Stimulated activated effector memory CD8-positive, alpha-beta T cell treated with anti-CD3 and anti-CD28 coated beads, Interleukin-12 subunit alpha, Interleukin-12 subunit beta, amount 100 ng/mL, for 72 hours (primary cell): ENCODE data around the gene NFATC1.
"Not testable (repeated sequence)": the region's sequence is repeated elsewhere in the genome, so short reads cannot be mapped to it uniquely, and the experiment has no call there.

Source experiments
- ATAC-seq: fragments of 150-1000 bp; cut with Tn5 transposase; 2 replicates; pipeline ENCODE4 v1.10.0; 2021
- DNase-seq, 2 donors: peaks; one replicate each; pipeline ENCODE4 v3.0.0; 2021 to 2022; ENCODE audit warnings: low spot score in 2 of 2
- H3K27ac Mint-ChIP-seq: one replicate; pipeline ENCODE4 v1.8.0; 2022; ENCODE audit warnings: mild to moderate bottlenecking, mixed read lengths
- H3K36me3 Mint-ChIP-seq: one replicate; pipeline ENCODE4 v1.8.0; 2022; ENCODE audit warnings: mild to moderate bottlenecking, mixed read lengths
- H3K4me1 Mint-ChIP-seq: one replicate; pipeline ENCODE4 v1.8.0; 2022; ENCODE audit warnings: mixed read lengths
- H3K4me3 Mint-ChIP-seq: one replicate; pipeline ENCODE4 v1.8.0; 2022; ENCODE audit warnings: mild to moderate bottlenecking, mixed read lengths
- H3K9me3 Mint-ChIP-seq: one replicate; pipeline ENCODE4 v1.8.0; 2022; ENCODE audit warnings: mixed read lengths

The NFATC1 gene

DNA sequence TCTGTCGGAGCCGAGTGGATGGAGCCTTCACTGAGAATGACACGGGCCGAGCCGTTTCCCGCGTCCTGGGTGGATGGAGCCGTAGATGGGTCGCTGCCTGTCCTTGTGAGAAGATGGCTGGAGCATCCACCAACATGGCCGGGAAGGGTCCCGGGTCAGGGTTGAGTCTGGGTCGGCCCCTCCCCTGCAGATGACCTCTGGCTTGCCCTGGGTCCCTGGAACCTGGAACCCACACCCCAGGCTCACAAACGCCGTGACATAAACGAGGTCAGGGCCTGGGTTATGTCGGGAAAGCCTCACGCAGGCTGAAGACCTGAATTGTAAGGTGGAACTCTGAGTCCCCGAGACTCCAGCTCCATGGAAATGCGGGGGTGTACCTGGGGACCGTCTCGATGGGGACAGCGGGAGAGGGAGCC lies 94.9 kb downstream of the NFATC1 start:
- peaks cover 45% of the 10 kb centered on the region for H3K36me3 Mint-ChIP-seq
- no peak overlapping the region for H3K4me3 Mint-ChIP-seq
- no peak for ATAC-seq
- no peak for DNase-seq
- no peaks in the 10 kb centered on the region for H3K9me3 Mint-ChIP-seq
- H3K27ac Mint-ChIP-seq = no peak overlapping the region
- H3K4me1 Mint-ChIP-seq = peaks cover 17% of the 10 kb centered on the region

DNA sequence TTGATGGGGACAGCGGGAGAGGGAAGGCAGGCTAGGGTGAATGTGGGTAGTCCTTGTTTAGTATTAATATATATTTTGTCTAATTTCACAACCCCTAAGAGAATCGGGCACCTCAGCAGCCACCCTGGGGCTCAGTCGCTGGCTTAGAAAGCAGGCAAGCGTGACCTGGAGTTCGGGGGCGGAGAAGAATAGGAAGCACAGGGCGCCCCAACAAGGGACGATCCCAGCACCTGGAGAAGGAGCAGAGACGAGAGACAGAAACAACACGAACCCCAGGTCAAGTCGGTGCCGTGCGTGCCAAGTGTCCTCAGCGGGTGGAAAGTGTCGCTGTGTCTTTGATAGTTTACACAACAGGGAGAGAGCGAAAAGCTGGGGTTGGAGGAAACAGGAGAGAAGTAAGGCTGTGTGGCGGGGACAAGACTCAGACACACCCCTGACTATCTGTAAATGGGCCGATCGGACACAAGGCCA lies 95.4 kb downstream of the NFATC1 start:
- ATAC-seq (no peak), DNase-seq (no peak)
- peaks cover 17% of the 10 kb centered on the region for H3K4me1 Mint-ChIP-seq
- no peak overlapping the region for H3K27ac Mint-ChIP-seq
- H3K4me3 Mint-ChIP-seq = no peak overlapping the region
- no peaks in the 10 kb centered on the region for H3K9me3 Mint-ChIP-seq
- H3K36me3 Mint-ChIP-seq = peaks cover 43% of the 10 kb centered on the region

DNA sequence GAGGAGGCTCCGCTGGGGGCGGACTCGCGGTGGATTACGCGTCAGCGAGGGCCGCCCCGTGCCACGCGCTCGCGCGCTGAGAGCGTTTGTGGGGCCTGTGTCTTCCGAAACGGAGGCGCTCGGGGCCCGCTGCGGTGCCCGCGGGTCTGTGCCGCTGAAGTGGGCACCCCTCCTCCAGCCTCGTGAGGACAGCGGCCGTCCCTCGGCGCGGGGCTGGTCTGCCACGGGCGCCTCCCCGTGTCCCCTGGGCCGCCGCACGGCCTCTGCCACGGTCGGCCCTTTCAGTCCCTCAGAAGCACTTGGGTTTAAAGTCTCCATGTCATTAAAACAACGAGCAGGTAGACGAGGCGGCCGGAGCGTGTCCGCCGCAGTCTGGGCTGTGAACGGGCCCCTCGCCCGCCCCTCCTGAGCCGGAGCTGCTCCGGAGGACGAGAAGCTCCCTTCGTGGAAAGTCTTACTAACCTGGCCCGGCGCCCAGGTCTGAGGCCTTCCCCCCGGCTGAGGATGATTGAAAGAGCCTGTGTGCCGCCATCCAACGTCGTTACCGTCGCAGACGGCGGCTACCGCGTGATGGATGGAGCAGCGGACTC lies 97.6 kb downstream of the NFATC1 start:
- Mint-ChIP-seq H3K36me3 (peaks cover 41% of the 10 kb centered on the region), H3K27ac (no peak overlapping the region), H3K4me1 (peaks cover 17% of the 10 kb centered on the region), H3K4me3 (no peak overlapping the region), H3K9me3 (peaks cover 8% of the 10 kb centered on the region)
- ATAC-seq = no peak
- no peak for DNase-seq

DNA sequence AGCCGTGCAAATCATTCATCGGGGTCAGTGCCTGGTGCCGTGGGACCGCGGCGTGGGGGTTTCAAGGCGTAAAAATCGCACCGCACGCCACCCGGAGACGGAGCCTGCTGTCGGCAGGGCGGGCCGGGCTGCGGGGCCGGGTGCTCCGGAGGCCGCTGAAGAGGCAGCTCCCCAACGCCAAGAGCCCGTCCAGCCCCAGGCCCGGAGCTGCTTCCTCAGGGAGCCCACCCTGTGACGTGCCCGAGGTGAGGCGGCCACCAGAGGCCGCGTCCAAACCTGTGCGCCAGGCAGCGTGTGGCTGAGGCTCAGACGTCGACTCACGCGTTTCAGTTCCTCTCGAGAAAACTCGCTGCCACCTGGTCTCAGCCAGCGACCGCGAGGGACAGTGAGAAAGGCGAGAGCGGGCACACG lies 98.1 kb downstream of the NFATC1 start:
- peaks cover 12% of the 10 kb centered on the region for H3K9me3 Mint-ChIP-seq
- no peak for DNase-seq
- H3K4me3 Mint-ChIP-seq = no peak overlapping the region
- H3K4me1 Mint-ChIP-seq = peaks cover 17% of the 10 kb centered on the region
- no peak for ATAC-seq
- H3K36me3 Mint-ChIP-seq = peaks cover 40% of the 10 kb centered on the region
- H3K27ac Mint-ChIP-seq = no peak overlapping the region

DNA sequence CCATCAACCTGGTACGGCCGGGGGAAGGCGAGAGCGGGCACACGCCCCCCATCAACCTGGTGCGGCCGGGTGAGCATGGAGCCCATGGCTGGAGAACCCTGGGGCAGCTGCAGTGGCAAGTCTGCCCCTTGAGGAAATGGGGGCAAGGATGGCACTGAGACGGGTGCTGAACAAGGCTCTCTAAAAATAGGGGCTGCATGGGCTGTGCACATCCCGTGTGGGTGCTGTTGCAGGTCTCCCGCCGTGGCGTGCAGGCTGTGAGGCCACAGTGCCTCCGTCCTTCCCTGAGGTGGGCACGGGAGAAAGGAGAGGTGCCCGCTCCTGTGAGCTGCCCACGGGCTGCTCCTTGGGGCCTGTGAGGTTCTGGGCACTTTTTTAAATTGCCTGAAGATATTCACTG lies 99.2 kb downstream of the NFATC1 start:
- H3K9me3 Mint-ChIP-seq = peaks cover 21% of the 10 kb centered on the region
- DNase-seq = no peak
- H3K27ac Mint-ChIP-seq = peak overlapping the region; percentile 21
- peaks cover 34% of the 10 kb centered on the region for H3K36me3 Mint-ChIP-seq
- peaks cover 17% of the 10 kb centered on the region for H3K4me1 Mint-ChIP-seq
- no peak overlapping the region for H3K4me3 Mint-ChIP-seq
- no peak for ATAC-seq

DNA sequence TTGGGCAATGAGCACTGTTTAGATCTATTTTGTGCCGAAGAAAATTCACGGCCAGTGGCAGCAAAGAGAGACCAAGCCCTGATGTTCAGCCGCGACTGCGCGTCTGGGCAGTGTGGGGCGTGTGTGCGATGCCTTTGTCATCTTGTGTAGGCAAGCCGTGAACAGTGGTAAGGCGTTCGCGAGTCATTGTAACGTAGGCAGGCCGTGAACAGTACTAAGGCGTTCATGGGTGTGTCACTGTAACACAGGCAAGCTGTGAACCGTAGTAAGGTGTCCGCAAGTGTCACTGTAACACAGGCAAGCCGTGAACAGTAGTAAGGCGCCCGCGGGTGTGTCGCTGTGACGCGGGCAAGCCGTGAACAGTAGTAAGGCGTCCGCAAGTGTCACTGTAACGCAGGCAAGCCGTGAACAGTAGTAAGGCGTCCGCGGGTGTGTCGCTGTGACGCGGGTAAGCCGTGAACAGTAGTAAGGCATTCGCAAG lies 99.9 kb downstream of the NFATC1 start:
- Mint-ChIP-seq H3K36me3 (peaks cover 34% of the 10 kb centered on the region), H3K27ac (peak overlapping the region; percentile 21), H3K9me3 (peaks cover 26% of the 10 kb centered on the region), H3K4me1 (peaks cover 16% of the 10 kb centered on the region), H3K4me3 (no peak overlapping the region)
- ATAC-seq (no peak), DNase-seq (no peak)

DNA sequence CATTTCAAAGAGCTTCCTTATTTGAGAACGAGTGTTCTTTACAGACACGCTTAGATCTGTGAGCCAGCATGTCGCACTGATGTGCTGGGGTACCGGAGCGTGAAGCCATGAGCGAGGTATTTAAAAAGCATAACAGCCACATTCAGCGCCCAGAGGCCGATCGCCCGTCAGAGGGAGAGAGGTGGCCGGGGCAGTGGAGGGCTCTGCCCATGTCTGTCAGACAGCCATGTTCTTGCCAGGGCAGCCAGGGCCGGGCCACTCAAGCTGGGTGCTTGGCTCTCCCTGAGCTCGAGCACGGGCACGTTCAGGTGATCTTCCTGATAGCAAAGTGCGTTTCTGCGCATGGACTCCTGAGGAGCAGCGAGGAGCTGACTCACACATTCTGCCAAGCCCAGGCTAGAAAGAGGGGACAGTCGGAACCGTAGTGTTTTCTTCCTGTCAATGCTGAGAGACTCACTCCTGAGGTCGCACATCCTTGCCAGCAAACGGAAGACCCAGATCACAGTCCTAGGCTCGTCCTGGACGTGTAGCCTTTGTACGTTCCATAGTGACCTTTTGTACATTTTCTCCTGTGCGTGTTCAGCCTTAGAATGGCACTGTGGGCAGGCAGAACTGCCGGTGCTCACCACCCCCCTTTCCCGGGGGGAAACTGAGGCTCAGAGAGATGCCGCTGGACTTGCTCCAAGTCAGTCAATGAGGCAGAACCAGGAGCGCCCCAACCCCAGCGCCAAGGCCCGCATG lies 100.7 kb downstream of the NFATC1 start:
- H3K27ac Mint-ChIP-seq = no peak overlapping the region
- H3K4me3 Mint-ChIP-seq = no peak overlapping the region
- DNase-seq (no peak), ATAC-seq (no peak)
- H3K9me3 Mint-ChIP-seq = peaks cover 27% of the 10 kb centered on the region
- peaks cover 8% of the 10 kb centered on the region for H3K4me1 Mint-ChIP-seq
- peaks cover 27% of the 10 kb centered on the region for H3K36me3 Mint-ChIP-seq

DNA sequence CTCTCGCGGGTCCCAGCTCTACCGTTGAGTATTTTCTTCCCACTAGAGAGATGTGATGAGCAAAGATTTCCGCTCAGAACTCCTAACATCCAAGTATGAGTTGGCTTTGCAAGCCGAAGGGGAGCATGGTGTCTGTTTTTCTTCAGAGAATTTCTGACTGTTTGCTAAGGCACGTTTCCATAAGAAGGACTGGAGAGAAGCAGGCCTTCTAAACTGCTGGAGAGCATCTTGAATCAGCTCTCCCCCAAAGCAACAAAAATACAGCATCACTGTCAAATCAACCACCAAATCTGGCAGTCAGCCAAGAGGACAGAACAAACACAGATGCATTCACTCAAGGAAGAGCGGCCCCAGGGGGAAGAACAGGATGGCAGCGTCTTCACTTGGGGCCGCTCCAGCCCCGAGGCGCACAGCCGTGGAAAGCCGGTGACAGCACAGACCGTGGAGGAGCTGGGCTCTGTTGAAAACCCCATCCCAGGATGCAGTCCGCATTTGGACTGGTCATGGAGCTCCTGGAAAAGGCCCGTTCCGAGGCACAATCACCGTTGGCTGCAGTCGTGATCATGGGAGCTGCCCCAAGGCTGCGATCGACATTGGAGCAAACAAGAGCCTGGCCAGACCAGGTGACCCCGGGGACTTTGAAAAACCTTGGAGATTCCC lies 101.4 kb downstream of the NFATC1 start:
- peaks cover 27% of the 10 kb centered on the region for H3K9me3 Mint-ChIP-seq
- H3K4me3 Mint-ChIP-seq = no peak overlapping the region
- H3K27ac Mint-ChIP-seq = no peak overlapping the region
- peaks cover 23% of the 10 kb centered on the region for H3K36me3 Mint-ChIP-seq
- peaks cover 1% of the 10 kb centered on the region for H3K4me1 Mint-ChIP-seq
- DNase-seq = no peak
- no peak for ATAC-seq

DNA sequence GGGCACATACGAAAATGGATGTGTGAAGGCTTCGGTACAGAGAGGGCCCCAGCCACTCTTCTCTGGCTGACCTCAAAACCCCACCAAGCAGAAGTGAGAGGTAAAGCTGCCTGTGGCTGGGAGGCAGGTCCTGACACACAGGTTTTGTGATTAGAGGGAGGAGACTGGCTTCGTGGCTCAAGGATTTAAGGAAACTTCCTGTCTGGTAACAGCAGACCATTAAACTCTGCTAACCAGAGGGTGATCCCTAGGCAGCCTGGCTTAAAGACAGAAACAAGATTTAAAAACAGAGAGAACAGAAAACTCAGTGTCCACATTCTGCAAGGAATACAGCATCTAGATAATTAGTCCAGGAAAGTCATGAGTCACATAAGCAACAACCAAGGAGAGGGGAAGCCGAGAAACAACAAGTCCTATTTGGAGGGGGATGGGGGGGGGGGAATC lies 101.9 kb downstream of the NFATC1 start:
- peaks cover 19% of the 10 kb centered on the region for H3K36me3 Mint-ChIP-seq
- H3K9me3 Mint-ChIP-seq = peaks cover 27% of the 10 kb centered on the region
- no peak for ATAC-seq
- no peak overlapping the region for H3K4me3 Mint-ChIP-seq
- peaks cover 4% of the 10 kb centered on the region for H3K4me1 Mint-ChIP-seq
- H3K27ac Mint-ChIP-seq = no peak overlapping the region
- no peak for DNase-seq

DNA sequence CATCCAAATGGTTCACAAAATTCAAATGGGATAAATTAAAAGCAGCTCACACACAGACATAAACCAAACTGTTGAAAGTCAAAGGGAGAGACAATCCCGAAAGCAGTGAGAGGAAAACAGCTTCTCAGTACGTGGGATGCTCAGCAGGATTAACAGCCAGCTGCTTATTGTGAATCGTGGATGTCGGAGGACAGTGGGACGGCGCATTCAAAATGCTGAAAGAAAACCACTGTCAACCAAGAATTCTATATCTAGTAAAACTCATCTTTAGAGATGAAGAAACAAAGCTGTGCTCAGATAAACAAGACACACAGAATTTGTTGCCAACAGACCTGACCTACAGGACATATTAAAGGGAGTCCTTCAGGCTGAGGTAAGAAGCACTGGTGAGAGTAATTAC lies 102.9 kb downstream of the NFATC1 start:
- Mint-ChIP-seq H3K36me3 (peaks cover 19% of the 10 kb centered on the region), H3K9me3 (peaks cover 27% of the 10 kb centered on the region), H3K27ac (no peak overlapping the region), H3K4me3 (no peak overlapping the region), H3K4me1 (peaks cover 14% of the 10 kb centered on the region)
- DNase-seq (no peak), ATAC-seq (no peak)

DNA sequence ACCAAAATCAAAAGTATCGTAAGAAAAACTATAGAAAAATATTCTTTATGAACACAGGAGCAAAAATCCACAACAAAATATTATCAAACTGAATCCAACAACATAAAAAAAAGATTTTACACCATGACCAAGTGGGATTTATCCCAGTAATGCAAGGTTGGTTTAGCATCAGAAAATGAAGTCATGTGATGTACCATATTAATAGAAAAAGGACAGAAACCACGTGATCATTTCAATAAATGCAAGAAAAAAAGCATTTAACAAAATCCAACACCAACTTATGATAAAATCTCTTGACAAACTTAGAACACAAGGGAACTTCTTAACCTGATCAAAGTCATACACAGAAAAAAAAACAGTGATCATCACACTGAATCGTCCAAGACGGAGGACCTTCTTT lies 105.3 kb downstream of the NFATC1 start:
- H3K4me3 Mint-ChIP-seq = no peak overlapping the region
- H3K9me3 Mint-ChIP-seq = peaks cover 27% of the 10 kb centered on the region
- peaks cover 31% of the 10 kb centered on the region for H3K4me1 Mint-ChIP-seq
- H3K27ac Mint-ChIP-seq = no peak overlapping the region
- DNase-seq (no peak), ATAC-seq (no peak)
- H3K36me3 Mint-ChIP-seq = peaks cover 19% of the 10 kb centered on the region

DNA sequence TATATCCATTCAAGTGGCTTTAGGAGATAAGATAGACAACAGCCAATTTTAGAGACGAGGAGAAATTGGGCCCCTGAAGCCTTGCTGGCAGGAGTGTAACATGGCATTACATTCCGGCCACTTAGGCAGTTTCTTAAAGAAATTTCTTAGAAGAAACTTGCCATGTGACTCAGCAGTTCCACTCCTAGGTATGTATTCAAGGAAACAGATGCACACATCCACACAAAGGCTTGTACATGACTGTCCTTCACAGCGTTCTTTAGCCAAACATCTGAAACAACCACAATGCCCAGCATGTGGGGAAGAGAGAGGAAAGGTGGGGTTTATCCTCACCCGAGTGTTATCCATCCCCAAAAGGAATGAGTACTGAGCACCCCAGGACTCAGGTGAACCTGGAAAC lies 107.1 kb downstream of the NFATC1 start:
- Mint-ChIP-seq H3K4me3 (no peak overlapping the region), H3K9me3 (peaks cover 23% of the 10 kb centered on the region), H3K27ac (no peak overlapping the region), H3K36me3 (peaks cover 11% of the 10 kb centered on the region), H3K4me1 (peaks cover 38% of the 10 kb centered on the region)
- DNase-seq (no peak), ATAC-seq (peak; percentile 57)

DNA sequence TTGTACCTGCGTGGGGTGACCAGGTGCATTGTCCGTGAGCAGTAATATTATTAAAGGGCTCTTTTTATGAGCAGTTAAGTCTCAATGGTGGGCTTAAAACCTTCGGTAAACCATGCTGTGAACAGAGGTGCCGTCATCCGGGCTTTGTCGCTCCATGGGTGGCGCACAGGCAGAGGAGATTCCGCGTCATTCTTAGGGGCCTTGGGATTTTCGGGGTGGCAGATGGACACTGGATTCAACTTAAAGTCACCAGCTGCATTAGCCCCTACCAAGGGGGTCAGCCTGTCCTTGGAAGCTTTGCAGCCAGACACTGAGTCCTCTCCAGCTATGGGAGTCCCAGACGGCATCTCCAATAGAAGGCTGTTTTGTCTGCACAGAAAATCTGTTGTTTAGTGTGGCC lies 107.7 kb downstream of the NFATC1 start:
- no peak for DNase-seq
- ATAC-seq = peak; percentile 25
- Mint-ChIP-seq H3K36me3 (peaks cover 9% of the 10 kb centered on the region), H3K4me1 (peaks cover 41% of the 10 kb centered on the region), H3K9me3 (peaks cover 17% of the 10 kb centered on the region), H3K4me3 (no peak overlapping the region), H3K27ac (no peak overlapping the region)

DNA sequence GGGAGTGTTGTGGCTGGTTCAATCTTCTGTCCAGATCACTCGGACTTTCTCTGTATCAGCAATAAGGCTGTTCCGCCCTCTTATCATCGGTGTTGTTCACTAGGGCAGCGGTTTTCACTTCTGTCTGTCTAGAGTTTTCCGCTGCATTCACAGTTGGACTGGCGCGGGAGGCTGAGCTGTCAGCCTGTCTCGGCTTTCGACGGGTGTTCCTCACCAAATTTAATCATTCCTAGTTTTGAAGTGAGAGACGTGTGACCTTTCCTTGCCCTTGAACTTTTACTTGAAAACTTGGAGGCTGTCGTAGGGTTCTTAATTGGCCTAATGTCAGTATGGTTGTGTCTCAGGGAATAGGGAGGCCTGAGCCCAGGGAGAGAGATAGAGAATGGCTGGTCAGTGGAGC lies 108.3 kb downstream of the NFATC1 start:
- peaks cover 13% of the 10 kb centered on the region for H3K9me3 Mint-ChIP-seq
- no peak for DNase-seq
- peak overlapping the region; percentile 90 for H3K27ac Mint-ChIP-seq
- H3K4me3 Mint-ChIP-seq = peak overlapping the region; percentile 45
- peaks cover 13% of the 10 kb centered on the region for H3K36me3 Mint-ChIP-seq
- peak; percentile 43 for ATAC-seq
- H3K4me1 Mint-ChIP-seq = peaks cover 47% of the 10 kb centered on the region

DNA sequence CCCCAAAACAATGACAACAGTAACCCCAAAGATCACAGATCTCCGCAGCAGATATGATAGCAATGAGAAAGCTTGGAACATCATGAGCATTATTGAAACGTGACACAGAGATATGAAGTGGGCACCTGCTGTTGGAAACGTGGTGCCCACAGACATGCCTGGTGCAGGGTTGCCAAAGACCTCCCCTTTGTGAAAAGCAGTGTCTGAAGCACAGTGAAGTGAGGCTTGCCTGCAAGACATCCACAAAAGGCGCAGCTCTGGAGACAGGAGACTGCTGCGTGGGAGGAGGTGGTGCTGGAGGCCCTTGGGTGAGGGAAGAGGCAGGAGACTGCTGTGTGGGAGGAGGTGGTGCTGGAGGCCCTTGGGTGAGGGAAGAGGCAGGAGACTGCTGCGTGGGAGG lies 108.8 kb downstream of the NFATC1 start:
- H3K9me3 Mint-ChIP-seq, DNase-seq: not testable (repeated sequence)
- Mint-ChIP-seq H3K4me3 (peak overlapping the region; percentile 45), H3K4me1 (peaks cover 48% of the 10 kb centered on the region), H3K36me3 (peaks cover 13% of the 10 kb centered on the region), H3K27ac (peak overlapping the region; percentile 90)
- peak; percentile 57 for ATAC-seq
